HepG2 (cell line): ENCODE data around the gene MTMR6. TPM values are rescaled to one million over a fixed set of nuclear protein-coding genes. Genes with fewer than 3 reads are reported as not detected.
A peak's percentile ranks its signal among the peaks of the same experiment; 100 is the strongest.

Source experiments
- BRCA1 ChIP-seq: sonication (generic); formaldehyde crosslinking; IDR thresholded peaks from 2 replicates; pipeline ENCODE4 v1.4.0; 2020; ENCODE audit warnings: missing genetic modification reagents
- FOXA3 ChIP-seq: IDR thresholded peaks from 2 replicates; pipeline ENCODE4 v1.6.1; 2016; ENCODE audit warnings: missing genetic modification reagents, missing compliant biosample characterization
- GABPB1 ChIP-seq: IDR thresholded peaks from 2 replicates; pipeline ENCODE4 v1.6.1; 2016; ENCODE audit warnings: mild to moderate bottlenecking, missing genetic modification reagents, moderate library complexity, missing compliant biosample characterization
- GTF3A ChIP-seq: sonication (generic); formaldehyde crosslinking; conservative IDR thresholded peaks from 2 replicates; pipeline ENCODE4 v1.4.0; 2020; ENCODE audit warnings: mild to moderate bottlenecking, missing genetic modification reagents
- HDAC6 ChIP-seq: fragments of 200-600 bp; sonication (generic); IDR thresholded peaks from 2 replicates; pipeline ENCODE4 v1.7.0; 2017; ENCODE audit warnings: mild to moderate bottlenecking, antibody characterized with exemption, low read length, low read depth
- HMGA1 ChIP-seq: sonication (generic); formaldehyde crosslinking; conservative IDR thresholded peaks from 2 replicates; pipeline ENCODE4 v1.4.0; 2020; ENCODE audit warnings: missing genetic modification reagents
- HNF1A ChIP-seq, 2 experiments: sonication (generic) in 1 of 2; formaldehyde crosslinking in 1 of 2; IDR thresholded peaks; 2 replicates each; pipeline versions ENCODE4 v1.4.0 to v1.6.1; 2016 to 2020; ENCODE audit warnings: borderline replicate concordance in 1 of 2, low read depth in 1 of 2, mild to moderate bottlenecking in 1 of 2, missing genetic modification reagents in 1 of 2
- HOXD1 ChIP-seq: sonication (generic); formaldehyde crosslinking; IDR thresholded peaks from 2 replicates; pipeline ENCODE4 v1.5.0; 2020; ENCODE audit warnings: missing genetic modification reagents
- MAFG ChIP-seq: sonication (generic); formaldehyde crosslinking; IDR thresholded peaks from 2 replicates; pipeline ENCODE4 v1.5.1; 2020; ENCODE audit warnings: mild to moderate bottlenecking, missing genetic modification reagents
- MED1 ChIP-seq: sonication (generic); formaldehyde crosslinking; IDR thresholded peaks from 2 replicates; pipeline ENCODE4 v1.4.0; 2020; ENCODE audit warnings: missing genetic modification reagents
- MEF2D ChIP-seq: sonication (generic); formaldehyde crosslinking; IDR thresholded peaks from 2 replicates; pipeline ENCODE4 v1.5.1; 2020; ENCODE audit warnings: mild to moderate bottlenecking, missing genetic modification reagents
- PRMT3 ChIP-seq: sonication (generic); formaldehyde crosslinking; IDR thresholded peaks from 2 replicates; pipeline ENCODE4 v1.8.1; 2022; ENCODE audit warnings: low read depth, mild to moderate bottlenecking, moderate library complexity, missing genetic modification reagents, borderline replicate concordance
- SNAPC5 ChIP-seq: sonication (generic); formaldehyde crosslinking; IDR thresholded peaks from 2 replicates; pipeline ENCODE4 v1.8.1; 2023; ENCODE audit warnings: mild to moderate bottlenecking, missing genetic modification reagents, borderline replicate concordance
- SRSF9 ChIP-seq: fragments of 200-400 bp; formaldehyde crosslinking; IDR thresholded peaks from 2 replicates; pipeline ENCODE4 v1.6.1; 2018; ENCODE audit warnings: borderline replicate concordance, mild to moderate bottlenecking, low read depth, low read length; ENCODE audit not compliant: insufficient read depth, poor library complexity, severe bottlenecking
- TAF15 ChIP-seq: fragments of 200-400 bp; formaldehyde crosslinking; IDR thresholded peaks from one replicate; pipeline ENCODE4 v1.6.1; 2018; ENCODE audit warnings: mild to moderate bottlenecking, low read depth, low read length; ENCODE audit not compliant: poor library complexity, severe bottlenecking
- XRCC5 ChIP-seq: fragments of 200-400 bp; formaldehyde crosslinking; optimal IDR thresholded peaks from 2 replicates; pipeline ENCODE3; 2017; ENCODE audit warnings: mild to moderate bottlenecking, low read length
- YEATS4 ChIP-seq: sonication (generic); formaldehyde crosslinking; IDR thresholded peaks from 2 replicates; pipeline ENCODE4 v1.4.0; 2020; ENCODE audit warnings: missing genetic modification reagents, borderline replicate concordance
- ZFP62 ChIP-seq: sonication (generic); formaldehyde crosslinking; IDR thresholded peaks from 2 replicates; pipeline ENCODE4 v1.4.0; 2020; ENCODE audit warnings: missing genetic modification reagents
- ZNF234 ChIP-seq: sonication (generic); formaldehyde crosslinking; conservative IDR thresholded peaks from 2 replicates; pipeline ENCODE4 v1.5.1; 2020; ENCODE audit warnings: mild to moderate bottlenecking, missing genetic modification reagents
- ZNF3 ChIP-seq: IDR thresholded peaks from 2 replicates; pipeline ENCODE4 v1.7.0; 2017; ENCODE audit warnings: inconsistent platforms
- ZNF543 ChIP-seq: sonication (generic); formaldehyde crosslinking; IDR thresholded peaks from 2 replicates; pipeline ENCODE4 v1.4.0; 2020; ENCODE audit warnings: mild to moderate bottlenecking, missing genetic modification reagents
- ZNF569 ChIP-seq: sonication (generic); formaldehyde crosslinking; IDR thresholded peaks from 2 replicates; pipeline ENCODE4 v1.5.0; 2020; ENCODE audit warnings: mild to moderate bottlenecking, missing genetic modification reagents, moderate library complexity, borderline replicate concordance
- ZNF720 ChIP-seq: sonication (generic); formaldehyde crosslinking; IDR thresholded peaks from 2 replicates; pipeline ENCODE4 v1.4.0; 2020; ENCODE audit warnings: missing genetic modification reagents
- ZNF883 ChIP-seq: sonication (generic); formaldehyde crosslinking; IDR thresholded peaks from 2 replicates; pipeline ENCODE4 v1.5.1; 2020; ENCODE audit warnings: mild to moderate bottlenecking, missing genetic modification reagents; ENCODE audit errors: not compliant biosample characterization
- ZNF891 ChIP-seq: sonication (generic); formaldehyde crosslinking; IDR thresholded peaks from 2 replicates; pipeline ENCODE4 v1.5.0; 2020; ENCODE audit warnings: mild to moderate bottlenecking, missing genetic modification reagents
- ZSCAN20 ChIP-seq: sonication (generic); formaldehyde crosslinking; IDR thresholded peaks from 2 replicates; pipeline ENCODE4 v1.4.0; 2020; ENCODE audit warnings: missing genetic modification reagents, mild to moderate bottlenecking, borderline replicate concordance
- polyA plus RNA-seq, 8 experiments: library from polyadenylated mRNA; depleted of rRNA in 3 of 8; stranded (reverse) in 7 of 8; unstranded in 1 of 8; fragments of >200 nt; fragmentation: Illumina TruSeq in 4 of 8; extraction: Trizol in 4 of 8; gene quantifications; 2 replicates each; pipeline versions ENCODE4 v1.2.1 to v1.2.3, GENCODE V29; 2011 to 2016; ENCODE audit warnings: low read depth in 4 of 8, missing spikeins in 1 of 8, mixed read lengths in 1 of 8; ENCODE audit not compliant: insufficient read depth in 1 of 8
- total RNA-seq, 5 experiments: library from RNA; depleted of rRNA; stranded (reverse); fragments of >200 nt; fragmentation: Illumina TruSeq; extraction: Trizol; gene quantifications; 2 replicates each; pipeline ENCODE4 v1.2.3, GENCODE V29; 2016; ENCODE audit warnings: low read depth in 1 of 5

Gene MTMR6
- total and polyA plus RNA-seq, 2 of the 13 experiments (the other 11 are each of a cell fraction or from before 2014, with no cell fraction given) = 3.4 to 7.8 TPM

- TF ChIP-seq ZSCAN20 (CRISPR knock-in tag) (peak; percentile 34; the same call in 1 of the 2 replicates), ZNF543 (peak; percentile 83), BRCA1 (CRISPR knock-in tag) (no peak), ZNF569 (no peak), HOXD1 (no peak), SNAPC5 (CRISPR knock-in tag) (no peak), GTF3A (CRISPR knock-in tag) (no peak), HDAC6 (no peak), HMGA1 (CRISPR knock-in tag) (no peak), SRSF9 (no peak), ZNF891 (peak; percentile 79; the same call in 1 of the 2 replicates), FOXA3 (CRISPR knock-in tag) (peak; percentile 25; the same call in 1 of the 2 replicates), MAFG (CRISPR knock-in tag) (no peak), YEATS4 (CRISPR knock-in tag) (no peak; the same call in 1 of the 2 replicates), ZNF720 (CRISPR knock-in tag) (no peak), TAF15 (no peak), MED1 (CRISPR knock-in tag) (no peak), XRCC5 (peak; percentile 89), ZNF3 (CRISPR knock-in tag) (no peak), ZFP62 (CRISPR knock-in tag) (no peak), PRMT3 (CRISPR knock-in tag) (no peak), HNF1A (IDR thresholded peaks at IDR 0.05; ENCODE audit: low read depth) (no peak), HNF1A (CRISPR knock-in tag; IDR thresholded peaks at IDR 0.05; ENCODE audit: borderline replicate concordance) (peak; percentile 23; the same call in 1 of the 2 replicates), MEF2D (CRISPR knock-in tag) (peak; percentile 39; the same call in 1 of the 2 replicates), GABPB1 (peak; percentile 89), ZNF883 (CRISPR knock-in tag) (peak; percentile 64), ZNF234 (CRISPR knock-in tag) (peak; percentile 37; the same call in 1 of the 2 replicates)
Observed at GRCh38 chr13:25286969-25287961, at the start of gene MTMR6 (continued).
